H9 (cell line): ENCODE data around the gene LITAF. TPM values are rescaled to one million over a fixed set of nuclear protein-coding genes. Genes with fewer than 3 reads are reported as not detected.
A peak's percentile ranks its signal among the peaks of the same experiment; 100 is the strongest.

Experiments used
- DNase-seq: peaks from one replicate; pipeline ENCODE4 v3.0.0-alpha.2; 2017
- H2AFZ ChIP-seq: one replicate; pipeline ENCODE4 v1.6.1; 2013; ENCODE audit warnings: mild to moderate bottlenecking, low read length, control low read depth, moderate library complexity
- H2AK5ac ChIP-seq: 2 replicates; pipeline ENCODE4 v1.6.1; 2013; ENCODE audit warnings: low read length, control low read depth, mixed read lengths; ENCODE audit not compliant: insufficient read length
- H2BK120ac ChIP-seq: one replicate; pipeline ENCODE4 v1.6.1; 2013; ENCODE audit warnings: low read depth, mild to moderate bottlenecking, low read length, control low read depth, inconsistent platforms; ENCODE audit not compliant: poor library complexity, severe bottlenecking
- H2BK12ac ChIP-seq: 2 replicates; pipeline ENCODE4 v1.6.1; 2013; ENCODE audit warnings: low read length, control low read depth, mixed read lengths, low read depth; ENCODE audit not compliant: insufficient read length
- H2BK15ac ChIP-seq: 2 replicates; pipeline ENCODE4 v1.6.1; 2013; ENCODE audit warnings: low read depth, low read length, control low read depth
- H2BK20ac ChIP-seq: one replicate; pipeline ENCODE4 v1.6.1; 2013; ENCODE audit warnings: low read depth, mild to moderate bottlenecking, low read length, control low read depth, inconsistent platforms; ENCODE audit not compliant: poor library complexity, severe bottlenecking
- H2BK5ac ChIP-seq: 2 replicates; pipeline ENCODE4 v1.6.1; 2013; ENCODE audit warnings: low read length, control low read depth, mixed read lengths; ENCODE audit not compliant: insufficient read length
- H3K14ac ChIP-seq: 2 replicates; pipeline ENCODE4 v1.6.1; 2013; ENCODE audit warnings: low read length, control low read depth; ENCODE audit not compliant: insufficient read depth
- H3K18ac ChIP-seq: 2 replicates; pipeline ENCODE4 v1.6.1; 2013; ENCODE audit warnings: low read depth, mild to moderate bottlenecking, mixed read lengths, low read length, control low read depth; ENCODE audit not compliant: insufficient read length
- H3K23ac ChIP-seq: 2 replicates; pipeline ENCODE4 v1.6.1; 2013; ENCODE audit warnings: low read length, control low read depth, mixed read lengths, low read depth; ENCODE audit not compliant: insufficient read length
- H3K23me2 ChIP-seq: 2 replicates; pipeline ENCODE4 v1.6.1; 2013; ENCODE audit warnings: low read depth, mild to moderate bottlenecking, mixed read lengths, low read length, control low read depth; ENCODE audit not compliant: insufficient read length, poor library complexity, severe bottlenecking
- H3K27ac ChIP-seq: 2 replicates; pipeline ENCODE4 v1.5.1; 2013; ENCODE audit warnings: low read length, control low read depth, mixed read lengths, low read depth; ENCODE audit not compliant: insufficient read length
- H3K27me3 ChIP-seq: 2 replicates; pipeline ENCODE4 v1.6.1; 2013; ENCODE audit warnings: low read length, control low read depth, inconsistent platforms; ENCODE audit not compliant: insufficient read depth
- H3K4ac ChIP-seq: 2 replicates; pipeline ENCODE4 v1.6.1; 2013; ENCODE audit warnings: low read depth, mild to moderate bottlenecking, control low read depth, inconsistent platforms, low read length, moderate library complexity
- H3K4me1 ChIP-seq: 2 replicates; pipeline ENCODE4 v1.6.1; 2013; ENCODE audit warnings: low read length, control low read depth, inconsistent platforms; ENCODE audit not compliant: insufficient read depth
- H3K4me2 ChIP-seq: 2 replicates; pipeline ENCODE4 v1.6.1; 2013; ENCODE audit warnings: low read length, control low read depth, mixed read lengths; ENCODE audit not compliant: insufficient read length, insufficient read depth
- H3K56ac ChIP-seq: 2 replicates; pipeline ENCODE4 v1.6.1; 2013; ENCODE audit warnings: low read depth, mild to moderate bottlenecking, mixed read lengths, low read length, control low read depth; ENCODE audit not compliant: insufficient read length
- H3K79me1 ChIP-seq: 2 replicates; pipeline ENCODE4 v1.6.1; 2013; ENCODE audit warnings: low read depth, mild to moderate bottlenecking, moderate library complexity, low read length, control low read depth, inconsistent platforms; ENCODE audit not compliant: insufficient read depth, poor library complexity, severe bottlenecking
- H3K79me2 ChIP-seq: 2 replicates; pipeline ENCODE4 v1.6.1; 2013; ENCODE audit warnings: low read length, control low read depth, inconsistent platforms; ENCODE audit not compliant: insufficient read depth
- H3K9ac ChIP-seq: 2 replicates; pipeline ENCODE4 v1.6.1; 2013; ENCODE audit warnings: low read length, control low read depth, mixed read lengths; ENCODE audit not compliant: insufficient read length; ENCODE audit errors: extremely low read depth
- H3K9me3 ChIP-seq: one replicate; pipeline ENCODE4 v1.6.1; 2013; ENCODE audit warnings: low read depth, low read length, inconsistent platforms; ENCODE audit not compliant: control insufficient read depth
- H3T11ph ChIP-seq: one replicate; pipeline ENCODE4 v1.6.1; 2013; ENCODE audit warnings: mild to moderate bottlenecking, low read length, control low read depth, inconsistent platforms
- H4K20me1 ChIP-seq: one replicate; pipeline ENCODE4 v1.6.1; 2013; ENCODE audit not compliant: control insufficient read depth, insufficient read length, insufficient read depth
- H4K5ac ChIP-seq: 2 replicates; pipeline ENCODE4 v1.6.1; 2013; ENCODE audit warnings: low read depth, mild to moderate bottlenecking, mixed read lengths, low read length, control low read depth; ENCODE audit not compliant: insufficient read length
- H4K8ac ChIP-seq: replicated peaks from 2 replicates; pipeline ENCODE4 v1.6.1; 2013; ENCODE audit warnings: low read length, control low read depth, mixed read lengths, low read depth; ENCODE audit not compliant: insufficient read length
- H4K91ac ChIP-seq: 2 replicates; pipeline ENCODE4 v1.6.1; 2013; ENCODE audit warnings: low read depth, mild to moderate bottlenecking, moderate library complexity, mixed read lengths, low read length, control low read depth; ENCODE audit not compliant: insufficient read length
- H3K27ac Mint-ChIP-seq, 3 experiments: 2 replicates in 2 of 3; 3 replicates in 1 of 3; pipeline ENCODE4 v1.8.0; 2020 to 2021; ENCODE audit warnings: mixed read lengths in 3 of 3, mild to moderate bottlenecking in 1 of 3, moderate library complexity in 1 of 3
- H3K27me3 Mint-ChIP-seq: 2 replicates; pipeline ENCODE4 v1.8.0; 2021; ENCODE audit warnings: low read depth, mild to moderate bottlenecking, moderate library complexity, mixed read lengths
- H3K36me3 Mint-ChIP-seq, 3 experiments: 2 replicates in 2 of 3; 3 replicates in 1 of 3; pipeline ENCODE4 v1.8.0; 2020 to 2021; ENCODE audit warnings: low read depth in 3 of 3, mixed read lengths in 3 of 3; ENCODE audit not compliant: insufficient read depth in 1 of 3
- H3K4me1 Mint-ChIP-seq, 2 experiments: 2 replicates each; pipeline ENCODE4 v1.8.0; 2020; ENCODE audit warnings: mixed read lengths in 2 of 2
- H3K4me3 Mint-ChIP-seq, 2 experiments: 2 replicates in 1 of 2; 3 replicates in 1 of 2; pipeline ENCODE4 v1.8.0; 2020 to 2021; ENCODE audit warnings: mild to moderate bottlenecking in 2 of 2, mixed read lengths in 2 of 2, moderate library complexity in 1 of 2
- H3K9me3 Mint-ChIP-seq, 2 experiments: 2 replicates in 1 of 2; 3 replicates in 1 of 2; pipeline ENCODE4 v1.8.0; 2020; ENCODE audit warnings: mild to moderate bottlenecking in 2 of 2, mixed read lengths in 2 of 2, moderate library complexity in 1 of 2
- CTCF ChIP-seq: fragments of 200-600 bp; sonication (generic); conservative IDR thresholded peaks from 3 replicates; pipeline ENCODE4 v1.8.0; 2021; ENCODE audit warnings: antibody characterized with exemption, mild to moderate bottlenecking
- WGBS: extraction: QIAGEN DNeasy Blood & Tissue Kit; methylation state at CpG from one replicate; pipeline ENCODE4 v1.1.7; 2013; ENCODE audit warnings: missing lambda C conversion rate, low lambda C conversion rate, mixed read lengths; ENCODE audit not compliant: insufficient read length; ENCODE audit errors: extremely low coverage; 5-methylcytosine and 5-hydroxymethylcytosine counted together
- total RNA-seq: library from RNA; stranded (reverse); gene quantifications from 2 replicates; pipeline ENCODE4 v1.2.1, GENCODE V29; 2021

Gene LITAF
- total RNA-seq, 1 experiment from 2014 or later, result 249 TPM

- Histone ChIP-seq H3T11ph (no peak overlapping the region), H3K18ac (no peak overlapping the region), H4K5ac (no peak overlapping the region), H3K27ac (no peak overlapping the region), H3K4me2 (no peak overlapping the region), H3K23me2 (no peaks in the 10 kb centered on the region), H2BK20ac (no peak overlapping the region), H3K4me1 (no peaks in the 10 kb centered on the region), H4K8ac (no peak overlapping the region), H2BK5ac (no peak overlapping the region), H2AK5ac (no peak overlapping the region), H2BK120ac (no peak overlapping the region), H2BK12ac (no peak overlapping the region), H3K9me3 (no peaks in the 10 kb centered on the region), H4K91ac (no peak overlapping the region), H3K4ac (no peak overlapping the region), H3K23ac (no peak overlapping the region), H3K79me1 (no peaks in the 10 kb centered on the region), H3K79me2 (no peaks in the 10 kb centered on the region), H3K14ac (no peak overlapping the region), H3K9ac (no peak overlapping the region), H4K20me1 (no peaks in the 10 kb centered on the region), H3K56ac (no peak overlapping the region), H2BK15ac (no peak overlapping the region), H3K27me3 (no peaks in the 10 kb centered on the region), H2AFZ (no peak overlapping the region)
- WGBS, result no CpG with 5 or more reads among the region's 3 CpGs
- no peak for TF ChIP-seq CTCF
- DNase-seq, result no peak
- peak overlapping the region in 1 of 3 experiments; percentile 46; a peak in 2 of 7 replicates for H3K27ac Mint-ChIP-seq
- peaks cover 34 to 97% (median 87%) of the 10 kb centered on the region in 3 experiments for H3K36me3 Mint-ChIP-seq
- no peak overlapping the region for H3K4me3 Mint-ChIP-seq
- H3K27me3 Mint-ChIP-seq, result no peaks in the 10 kb centered on the region
- H3K4me1 Mint-ChIP-seq, result no peaks in the 10 kb centered on the region
- peaks cover 3 to 6% of the 10 kb centered on the region in 2 experiments for H3K9me3 Mint-ChIP-seq
Observed at GRCh38 chr16:11551842-11552241, 34.9 kb downstream of the LITAF start.
